Suprapubic skin (tissue), 4 donors: ENCODE results near the gene YTHDF1.

Experiments used
- EP300 ChIP-seq: sonication (generic); formaldehyde crosslinking; IDR thresholded peaks from one replicate; pipeline ENCODE4 v1.6.1; 2017; ENCODE audit warnings: antibody characterized with exemption
- POLR2A ChIP-seq, 2 donors: fragments of 450-650 bp; IDR thresholded peaks; one replicate each; pipeline ENCODE4 v1.6.1; 2017; ENCODE audit warnings: antibody characterized with exemption in 2 of 2, mild to moderate bottlenecking in 2 of 2, moderate library complexity in 2 of 2
- POLR2AphosphoS5 ChIP-seq, 3 donors: sonication (generic); formaldehyde crosslinking; IDR thresholded peaks; one replicate each; pipeline ENCODE4 v1.6.1; 2017; ENCODE audit warnings: antibody characterized with exemption in 3 of 3
- TF ChIP-seq, protein P1 (sequence below), 2 donors: fragments of 200-600 bp in 1 of 2; fragments of 450-650 bp in 1 of 2; sonication (generic) in 1 of 2; IDR thresholded peaks; one replicate each; pipeline ENCODE4 v1.5.1; 2016 to 2019; ENCODE audit warnings: antibody characterized with exemption in 2 of 2, mild to moderate bottlenecking in 1 of 2, moderate library complexity in 1 of 2

DNA sequence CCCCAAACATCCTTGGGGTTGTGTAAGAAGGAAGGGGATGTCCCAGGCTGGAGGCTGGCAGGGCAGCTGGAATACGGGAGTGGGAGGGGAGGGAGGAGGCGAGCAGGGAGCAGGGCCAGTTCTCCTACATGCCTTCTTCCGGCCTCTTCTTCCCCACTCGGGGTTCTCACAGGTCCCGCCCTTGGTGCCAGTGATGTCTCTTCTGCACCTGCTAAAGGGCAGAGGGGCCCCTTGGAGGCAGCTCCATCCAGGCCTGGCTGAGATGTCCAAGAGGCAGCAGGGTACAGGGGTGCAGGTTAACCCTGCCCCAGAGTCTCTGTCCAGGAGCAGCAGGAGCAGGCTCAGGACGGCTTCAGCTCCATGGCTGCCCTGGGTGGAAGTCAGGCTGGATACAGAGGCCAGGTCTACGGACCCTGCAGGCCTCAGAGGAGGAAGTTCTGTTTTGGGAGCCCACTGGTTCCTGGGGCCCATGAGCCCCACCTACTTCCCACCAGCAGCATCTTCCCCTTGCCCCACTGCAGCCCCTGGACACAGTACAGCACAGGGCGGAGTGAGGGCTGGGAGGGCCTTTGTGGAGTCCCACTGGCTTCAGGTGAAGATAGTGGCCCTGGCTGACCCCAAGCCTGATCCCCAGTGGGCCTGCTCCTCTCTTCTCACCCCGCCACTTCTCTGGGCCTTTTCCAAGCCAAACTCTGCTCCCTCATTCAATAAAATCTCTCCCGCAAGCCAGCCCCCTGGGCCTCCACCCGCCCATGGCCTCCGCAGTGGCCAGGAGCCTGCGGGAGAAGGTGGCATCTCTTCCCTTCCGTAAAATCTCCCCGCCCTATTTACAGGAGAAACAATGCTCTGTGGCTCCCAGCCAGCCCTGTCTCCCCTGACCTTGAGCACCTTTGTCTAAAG, 60.4 kb downstream of the YTHDF1 start:
- TF ChIP-seq, protein P1, sequence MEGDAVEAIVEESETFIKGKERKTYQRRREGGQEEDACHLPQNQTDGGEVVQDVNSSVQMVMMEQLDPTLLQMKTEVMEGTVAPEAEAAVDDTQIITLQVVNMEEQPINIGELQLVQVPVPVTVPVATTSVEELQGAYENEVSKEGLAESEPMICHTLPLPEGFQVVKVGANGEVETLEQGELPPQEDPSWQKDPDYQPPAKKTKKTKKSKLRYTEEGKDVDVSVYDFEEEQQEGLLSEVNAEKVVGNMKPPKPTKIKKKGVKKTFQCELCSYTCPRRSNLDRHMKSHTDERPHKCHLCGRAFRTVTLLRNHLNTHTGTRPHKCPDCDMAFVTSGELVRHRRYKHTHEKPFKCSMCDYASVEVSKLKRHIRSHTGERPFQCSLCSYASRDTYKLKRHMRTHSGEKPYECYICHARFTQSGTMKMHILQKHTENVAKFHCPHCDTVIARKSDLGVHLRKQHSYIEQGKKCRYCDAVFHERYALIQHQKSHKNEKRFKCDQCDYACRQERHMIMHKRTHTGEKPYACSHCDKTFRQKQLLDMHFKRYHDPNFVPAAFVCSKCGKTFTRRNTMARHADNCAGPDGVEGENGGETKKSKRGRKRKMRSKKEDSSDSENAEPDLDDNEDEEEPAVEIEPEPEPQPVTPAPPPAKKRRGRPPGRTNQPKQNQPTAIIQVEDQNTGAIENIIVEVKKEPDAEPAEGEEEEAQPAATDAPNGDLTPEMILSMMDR (IDR thresholded peaks at IDR 0.05) = no peak
- no peak for TF ChIP-seq EP300
- TF ChIP-seq POLR2A (IDR thresholded peaks at IDR 0.05) = no peak
- no peak for TF ChIP-seq POLR2AphosphoS5 (IDR thresholded peaks at IDR 0.05)
